OCI-LY3 (cell line): ENCODE data around the gene ZYG11A.
"Not testable (repeated sequence)": the region's sequence is repeated elsewhere in the genome, so short reads cannot be mapped to it uniquely, and the experiment has no call there.

Experiments
- EZH2phosphoT487 ChIP-seq: fragments of 200-600 bp; shearing (Covaris generic); IDR thresholded peaks from 2 replicates; pipeline ENCODE4 v1.6.1; 2018; ENCODE audit warnings: antibody characterized with exemption, mixed run types, low read depth
- TF ChIP-seq, protein P1 (sequence below): fragments of 200-600, 300-600 bp; sonication (generic); IDR thresholded peaks from 2 replicates; pipeline ENCODE4 v1.5.1; 2014; ENCODE audit warnings: antibody characterized with exemption, low read length, low read depth

GRCh38 chr1:52804083-52804482 is 38.5 kb upstream of the ZYG11A start:
- TF ChIP-seq, protein P1, sequence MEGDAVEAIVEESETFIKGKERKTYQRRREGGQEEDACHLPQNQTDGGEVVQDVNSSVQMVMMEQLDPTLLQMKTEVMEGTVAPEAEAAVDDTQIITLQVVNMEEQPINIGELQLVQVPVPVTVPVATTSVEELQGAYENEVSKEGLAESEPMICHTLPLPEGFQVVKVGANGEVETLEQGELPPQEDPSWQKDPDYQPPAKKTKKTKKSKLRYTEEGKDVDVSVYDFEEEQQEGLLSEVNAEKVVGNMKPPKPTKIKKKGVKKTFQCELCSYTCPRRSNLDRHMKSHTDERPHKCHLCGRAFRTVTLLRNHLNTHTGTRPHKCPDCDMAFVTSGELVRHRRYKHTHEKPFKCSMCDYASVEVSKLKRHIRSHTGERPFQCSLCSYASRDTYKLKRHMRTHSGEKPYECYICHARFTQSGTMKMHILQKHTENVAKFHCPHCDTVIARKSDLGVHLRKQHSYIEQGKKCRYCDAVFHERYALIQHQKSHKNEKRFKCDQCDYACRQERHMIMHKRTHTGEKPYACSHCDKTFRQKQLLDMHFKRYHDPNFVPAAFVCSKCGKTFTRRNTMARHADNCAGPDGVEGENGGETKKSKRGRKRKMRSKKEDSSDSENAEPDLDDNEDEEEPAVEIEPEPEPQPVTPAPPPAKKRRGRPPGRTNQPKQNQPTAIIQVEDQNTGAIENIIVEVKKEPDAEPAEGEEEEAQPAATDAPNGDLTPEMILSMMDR = not testable (repeated sequence)
- not testable (repeated sequence) for TF ChIP-seq EZH2phosphoT487
